NB4 (cell line): ENCODE results near the gene MMS19.
"Not testable (repeated sequence)": the region's sequence is repeated elsewhere in the genome, so short reads cannot be mapped to it uniquely, and the experiment has no call there.

Experiments used
- DNase-seq: peaks from one replicate; pipeline ENCODE4 v3.0.0; 2010; ENCODE audit warnings: low read depth
- H3K4me3 ChIP-seq: one replicate; pipeline ENCODE4 v1.5.1; 2011; ENCODE audit warnings: mild to moderate bottlenecking, low read depth, low read length, moderate library complexity
- CTCF ChIP-seq: IDR thresholded peaks from one replicate; pipeline ENCODE4 v1.5.1; 2012; ENCODE audit warnings: low read depth, low read length
- MAX ChIP-seq: IDR thresholded peaks from 2 replicates; pipeline ENCODE4 v1.6.1; 2011; ENCODE audit warnings: low read depth, low read length
- MYC ChIP-seq: IDR thresholded peaks from 2 replicates; pipeline ENCODE4 v1.6.1; 2011; ENCODE audit warnings: low read depth, low read length
- POLR2A ChIP-seq: IDR thresholded peaks from 2 replicates; pipeline ENCODE4 v1.6.1; 2011; ENCODE audit warnings: mild to moderate bottlenecking; ENCODE audit not compliant: insufficient read length; ENCODE audit errors: extremely low read depth

MMS19 gene

GRCh38 chr10:97529685-97530465, 31.7 kb upstream of the MMS19 start:
- TF ChIP-seq MAX (no peak), POLR2A (no peak), MYC (no peak), CTCF (no peak)
- H3K4me3 ChIP-seq: no peak overlapping the region
- no peak for DNase-seq

GRCh38 chr10:97528876-97529275, 30.7 kb upstream of the MMS19 start:
- not testable (repeated sequence) for H3K4me3 ChIP-seq

GRCh38 chr10:97525683-97526110, 27.5 kb upstream of the MMS19 start:
- H3K4me3 ChIP-seq: no peak overlapping the region
- DNase-seq: no peak
- TF ChIP-seq POLR2A (no peak), MYC (no peak), CTCF (no peak), MAX (no peak)

More at GRCh38 chr10:97528876-97529275, 30.7 kb upstream of the MMS19 start:
- DNase-seq: not testable (repeated sequence)

- no peak for TF ChIP-seq CTCF
- no peak for TF ChIP-seq MAX
- no peak for TF ChIP-seq POLR2A
- TF ChIP-seq MYC: no peak
- DNase-seq: no peak
- H3K4me3 ChIP-seq: no peak overlapping the region
Measured at GRCh38 chr10:97525086-97525485, 26.9 kb upstream of the MMS19 start.

GRCh38 chr10:97522937-97523336, 24.7 kb upstream of the MMS19 start:
- no peak for DNase-seq
- H3K4me3 ChIP-seq: no peak overlapping the region
- no peak for TF ChIP-seq POLR2A
- no peak for TF ChIP-seq CTCF
- TF ChIP-seq MYC: no peak
- TF ChIP-seq MAX: no peak

GRCh38 chr10:97522071-97522470, 23.8 kb upstream of the MMS19 start:
- H3K4me3 ChIP-seq: no peak overlapping the region
- no peak for DNase-seq
- no peak for TF ChIP-seq CTCF
- no peak for TF ChIP-seq POLR2A
